Stimulated activated effector memory CD8-positive, alpha-beta T cell treated with anti-CD3 and anti-CD28 coated beads, Interleukin-12 subunit alpha, Interleukin-12 subunit beta, amount 100 ng/mL, for 72 hours (primary cell): Measurements from ENCODE around the gene ROCK2.
"Not testable (repeated sequence)": the region's sequence is repeated elsewhere in the genome, so short reads cannot be mapped to it uniquely, and the experiment has no call there.

Experiments used
- ATAC-seq: fragments of 150-1000 bp; cut with Tn5 transposase; 2 replicates; pipeline ENCODE4 v1.10.0; 2021
- DNase-seq, 2 donors: peaks; one replicate each; pipeline ENCODE4 v3.0.0; 2021 to 2022; ENCODE audit warnings: low spot score in 2 of 2
- H3K27ac Mint-ChIP-seq: one replicate; pipeline ENCODE4 v1.8.0; 2022; ENCODE audit warnings: mild to moderate bottlenecking, mixed read lengths
- H3K36me3 Mint-ChIP-seq: one replicate; pipeline ENCODE4 v1.8.0; 2022; ENCODE audit warnings: mild to moderate bottlenecking, mixed read lengths
- H3K4me1 Mint-ChIP-seq: one replicate; pipeline ENCODE4 v1.8.0; 2022; ENCODE audit warnings: mixed read lengths
- H3K4me3 Mint-ChIP-seq: one replicate; pipeline ENCODE4 v1.8.0; 2022; ENCODE audit warnings: mild to moderate bottlenecking, mixed read lengths
- H3K9me3 Mint-ChIP-seq: one replicate; pipeline ENCODE4 v1.8.0; 2022; ENCODE audit warnings: mixed read lengths

ROCK2 gene

GRCh38 chr2:11236335-11236734 is 108.1 kb downstream of the ROCK2 start:
- DNase-seq = no peak
- H3K36me3 Mint-ChIP-seq = peaks cover 11% of the 10 kb centered on the region
- no peaks in the 10 kb centered on the region for H3K9me3 Mint-ChIP-seq
- H3K4me3 Mint-ChIP-seq = no peak overlapping the region
- no peak for ATAC-seq
- peaks cover 17% of the 10 kb centered on the region for H3K4me1 Mint-ChIP-seq
- H3K27ac Mint-ChIP-seq = peak overlapping the region; percentile 60

DNA sequence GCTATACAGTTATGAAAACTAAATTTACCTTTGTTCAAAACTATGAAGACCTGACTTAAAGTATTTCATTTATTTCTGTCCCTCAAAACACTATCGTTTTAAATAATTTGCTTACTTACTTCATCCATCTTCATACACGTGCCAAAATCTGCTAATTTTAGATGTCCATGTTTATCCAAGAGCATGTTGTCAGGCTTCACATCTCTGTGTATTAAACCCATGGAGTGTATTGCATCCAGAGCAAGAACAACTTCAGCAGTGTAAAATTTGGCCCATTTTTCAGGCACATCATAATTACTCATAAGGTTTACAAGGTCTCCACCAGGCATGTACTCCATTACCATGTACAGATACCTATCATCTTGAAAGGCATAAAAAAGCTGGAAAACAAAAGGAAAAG is 108.9 kb downstream of the ROCK2 start:
- Mint-ChIP-seq H3K27ac (no peak overlapping the region), H3K9me3 (no peaks in the 10 kb centered on the region), H3K4me3 (no peak overlapping the region), H3K36me3 (peaks cover 11% of the 10 kb centered on the region), H3K4me1 (peaks cover 17% of the 10 kb centered on the region)
- DNase-seq (no peak), ATAC-seq (no peak)

- peaks cover 17% of the 10 kb centered on the region for H3K4me1 Mint-ChIP-seq
- H3K27ac Mint-ChIP-seq = no peak overlapping the region
- no peaks in the 10 kb centered on the region for H3K9me3 Mint-ChIP-seq
- DNase-seq (no peak), ATAC-seq (no peak)
- no peak overlapping the region for H3K4me3 Mint-ChIP-seq
- peaks cover 11% of the 10 kb centered on the region for H3K36me3 Mint-ChIP-seq
These were observed 110.1 kb downstream of the ROCK2 start for GRCh38 chr2:11234309-11234708.

DNA sequence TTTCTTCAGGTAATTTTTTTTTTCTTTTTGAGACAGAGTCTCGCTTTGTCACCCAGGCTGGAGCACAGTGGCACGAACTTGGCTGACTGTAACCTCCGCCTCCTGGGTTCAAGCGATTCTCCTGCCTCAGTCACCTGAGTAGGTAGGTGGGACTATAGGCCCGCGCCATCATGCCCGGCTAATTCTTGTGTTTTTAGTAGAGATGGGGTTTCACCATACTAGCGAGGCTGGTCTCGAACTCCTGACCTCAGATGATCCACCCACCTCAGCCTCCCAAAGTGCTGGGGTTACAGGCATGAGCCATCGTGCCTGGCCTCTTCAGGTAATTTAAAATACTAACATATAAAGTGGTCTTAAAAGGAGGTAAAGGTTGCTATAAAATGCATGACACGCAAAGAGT is 113.2 kb downstream of the ROCK2 start:
- not testable (repeated sequence) for H3K4me3 Mint-ChIP-seq, H3K4me1 Mint-ChIP-seq, ATAC-seq, H3K27ac Mint-ChIP-seq, H3K9me3 Mint-ChIP-seq, DNase-seq
- H3K36me3 Mint-ChIP-seq = peaks cover 18% of the 10 kb centered on the region

DNA sequence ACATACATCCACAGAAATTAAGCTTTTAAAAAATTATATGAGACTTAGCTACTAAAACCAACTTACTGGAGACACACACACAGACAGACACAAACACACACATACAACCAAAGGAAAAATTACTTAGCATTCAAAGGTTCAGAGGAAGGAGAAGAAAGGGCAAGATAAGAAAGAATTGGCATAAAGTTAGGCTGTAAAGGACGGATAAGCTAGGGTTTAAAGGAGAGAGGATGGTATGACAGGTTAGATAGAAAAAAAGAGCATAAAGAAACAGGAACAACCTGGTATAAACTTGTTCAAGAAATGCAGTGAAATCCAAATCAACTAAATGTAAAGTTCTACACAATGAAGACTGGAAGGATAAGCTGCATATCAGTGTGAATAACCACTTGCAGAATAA is 115.7 kb downstream of the ROCK2 start:
- no peak for ATAC-seq
- no peaks in the 10 kb centered on the region for H3K9me3 Mint-ChIP-seq

GRCh38 chr2:11227595-11227994 is 116.8 kb downstream of the ROCK2 start:
- no peaks in the 10 kb centered on the region for H3K4me1 Mint-ChIP-seq
- H3K36me3 Mint-ChIP-seq = peaks cover 16% of the 10 kb centered on the region
- ATAC-seq = no peak
- no peak overlapping the region for H3K27ac Mint-ChIP-seq
- H3K9me3 Mint-ChIP-seq = no peaks in the 10 kb centered on the region
- no peak overlapping the region for H3K4me3 Mint-ChIP-seq
- no peak for DNase-seq

More for the DNA sequence above, 115.7 kb downstream of the ROCK2 start:
- no peak for DNase-seq
- Mint-ChIP-seq H3K4me3 (no peak overlapping the region), H3K4me1 (no peaks in the 10 kb centered on the region), H3K27ac (no peak overlapping the region), H3K36me3 (peaks cover 9% of the 10 kb centered on the region)

DNA sequence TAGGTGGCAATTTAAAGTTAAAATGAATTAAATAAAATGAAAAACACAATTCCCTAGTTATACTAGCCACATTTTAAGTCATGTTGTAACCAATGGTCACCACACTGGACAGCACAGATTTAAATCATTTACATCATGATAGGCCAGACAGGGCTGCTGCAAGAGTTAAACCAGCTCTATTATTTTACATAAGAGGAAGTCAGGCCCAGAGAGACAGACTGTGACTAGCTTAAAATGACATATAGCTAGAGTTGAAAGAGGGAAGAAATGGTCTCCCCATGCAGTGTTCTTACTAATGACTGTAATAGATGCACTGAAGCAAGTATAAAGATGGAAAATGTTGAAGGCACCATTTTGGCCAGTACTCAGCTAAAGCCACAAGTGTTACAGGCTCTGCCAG is 119.5 kb downstream of the ROCK2 start:
- H3K9me3 Mint-ChIP-seq = no peaks in the 10 kb centered on the region
- DNase-seq (no peak), ATAC-seq (no peak)
- peaks cover 27% of the 10 kb centered on the region for H3K36me3 Mint-ChIP-seq
- no peak overlapping the region for H3K27ac Mint-ChIP-seq
- H3K4me3 Mint-ChIP-seq = no peak overlapping the region
- H3K4me1 Mint-ChIP-seq = no peaks in the 10 kb centered on the region

- Mint-ChIP-seq H3K27ac (no peak overlapping the region), H3K4me1 (no peaks in the 10 kb centered on the region), H3K9me3 (no peaks in the 10 kb centered on the region), H3K36me3 (peaks cover 42% of the 10 kb centered on the region), H3K4me3 (no peak overlapping the region)
- no peak for DNase-seq
- ATAC-seq = no peak
These were observed 121.6 kb downstream of the ROCK2 start for GRCh38 chr2:11222845-11223244.

DNA sequence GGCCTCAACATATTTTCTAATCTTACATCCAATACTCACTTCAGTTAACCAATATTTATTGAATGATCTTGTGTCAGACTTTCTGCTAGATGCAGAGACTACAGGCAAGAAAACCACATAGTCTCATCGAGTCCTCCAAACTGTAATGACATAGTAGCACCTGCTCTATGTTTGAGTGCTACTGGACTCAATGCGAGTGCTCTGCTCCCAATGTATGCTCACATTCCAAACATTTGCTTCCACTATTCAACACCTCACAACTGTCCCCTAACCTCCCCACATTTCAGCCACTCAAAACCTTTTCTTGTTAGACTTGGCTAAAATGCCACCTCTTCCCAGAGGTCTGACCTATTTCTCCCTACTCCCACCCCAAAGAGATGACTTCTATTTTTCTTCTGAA is 124.0 kb downstream of the ROCK2 start:
- DNase-seq (no peak), ATAC-seq (no peak)
- Mint-ChIP-seq H3K4me1 (no peaks in the 10 kb centered on the region), H3K9me3 (no peaks in the 10 kb centered on the region), H3K4me3 (no peak overlapping the region), H3K36me3 (peaks cover 57% of the 10 kb centered on the region), H3K27ac (no peak overlapping the region)

DNA sequence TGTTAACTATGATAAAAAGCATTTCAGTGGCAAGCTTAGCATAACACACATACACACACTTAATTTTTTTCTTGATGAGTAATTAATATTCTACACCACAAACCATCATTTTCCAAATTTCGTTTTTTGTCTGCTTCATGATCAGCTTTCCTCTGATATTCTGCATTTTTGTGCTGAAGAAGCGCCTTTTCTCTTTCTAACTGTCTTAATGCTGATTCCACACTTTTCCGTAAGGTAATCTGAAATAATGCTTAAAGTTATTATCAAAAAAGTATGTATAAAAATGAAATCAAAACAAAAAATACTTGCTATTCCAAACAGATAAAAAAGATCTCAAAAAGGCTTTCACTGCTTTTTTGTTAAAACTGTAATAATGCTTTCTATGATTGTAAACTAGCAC is 129.0 kb downstream of the ROCK2 start:
- ATAC-seq (no peak), DNase-seq (no peak)
- Mint-ChIP-seq H3K9me3 (no peaks in the 10 kb centered on the region), H3K4me3 (no peak overlapping the region), H3K27ac (no peak overlapping the region), H3K36me3 (peaks cover 88% of the 10 kb centered on the region), H3K4me1 (no peaks in the 10 kb centered on the region)

GRCh38 chr2:11214770-11215169 is 129.7 kb downstream of the ROCK2 start:
- no peaks in the 10 kb centered on the region for H3K9me3 Mint-ChIP-seq
- no peak overlapping the region for H3K4me3 Mint-ChIP-seq
- H3K27ac Mint-ChIP-seq = no peak overlapping the region
- DNase-seq (no peak), ATAC-seq (no peak)
- no peaks in the 10 kb centered on the region for H3K4me1 Mint-ChIP-seq
- peaks cover 81% of the 10 kb centered on the region for H3K36me3 Mint-ChIP-seq

GRCh38 chr2:11213975-11214374 is 130.5 kb downstream of the ROCK2 start:
- H3K36me3 Mint-ChIP-seq = peaks cover 74% of the 10 kb centered on the region

DNA sequence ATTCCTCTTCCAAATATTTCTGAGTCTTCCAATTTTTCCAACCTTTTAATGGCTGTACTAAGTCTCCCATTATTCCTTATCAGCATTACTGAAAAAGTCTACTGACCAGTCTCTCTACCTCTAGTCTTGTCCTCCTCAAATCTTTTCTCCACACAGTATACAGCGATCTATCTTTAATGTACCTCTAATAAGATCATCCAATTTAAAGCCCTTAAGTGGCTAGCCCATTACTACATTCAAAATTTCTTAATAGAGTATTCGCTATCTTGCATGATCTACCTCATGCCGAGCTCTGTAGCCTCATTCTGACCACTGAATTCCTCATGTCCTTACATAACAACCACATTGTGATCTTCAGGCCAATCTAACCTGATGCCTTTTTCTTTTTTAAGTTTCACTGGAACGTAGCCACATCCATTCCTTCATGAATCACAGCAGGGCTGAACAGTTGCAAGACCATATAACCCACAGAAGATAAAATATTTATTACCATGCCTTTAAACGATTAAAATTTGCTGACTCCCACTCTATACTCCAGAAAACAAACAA is 131.3 kb downstream of the ROCK2 start:
- no peak overlapping the region for H3K4me3 Mint-ChIP-seq
- peaks cover 75% of the 10 kb centered on the region for H3K36me3 Mint-ChIP-seq
- no peak for DNase-seq
- no peaks in the 10 kb centered on the region for H3K4me1 Mint-ChIP-seq
- no peak for ATAC-seq
- no peak overlapping the region for H3K27ac Mint-ChIP-seq
- no peaks in the 10 kb centered on the region for H3K9me3 Mint-ChIP-seq

More at GRCh38 chr2:11213975-11214374, 130.5 kb downstream of the ROCK2 start:
- Mint-ChIP-seq H3K27ac (no peak overlapping the region), H3K4me3 (no peak overlapping the region), H3K4me1 (no peaks in the 10 kb centered on the region), H3K9me3 (no peaks in the 10 kb centered on the region)
- DNase-seq = no peak
- no peak for ATAC-seq

DNA sequence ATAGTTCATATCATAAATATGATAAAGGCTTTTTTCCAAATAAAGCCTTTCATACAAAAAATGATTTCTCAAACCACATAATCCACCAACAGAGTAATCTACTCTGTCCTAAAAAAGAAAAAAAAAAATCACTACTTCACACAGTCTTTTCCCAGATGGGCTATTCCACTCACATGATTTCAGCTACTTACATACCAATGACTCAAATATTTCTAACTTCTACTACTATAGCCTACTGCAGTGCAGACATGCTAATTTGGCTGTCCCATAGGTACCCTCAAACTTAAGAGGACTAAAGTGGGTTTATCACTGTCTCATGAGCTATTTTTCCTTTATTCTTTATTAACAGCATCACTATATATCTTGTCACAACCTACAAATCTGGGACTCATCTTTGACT is 131.8 kb downstream of the ROCK2 start:
- Mint-ChIP-seq H3K27ac (no peak overlapping the region), H3K9me3 (no peaks in the 10 kb centered on the region), H3K4me3 (no peak overlapping the region), H3K36me3 (peaks cover 75% of the 10 kb centered on the region), H3K4me1 (no peaks in the 10 kb centered on the region)
- DNase-seq (no peak), ATAC-seq (no peak)

- ATAC-seq = no peak
- no peaks in the 10 kb centered on the region for H3K9me3 Mint-ChIP-seq
- DNase-seq = no peak
- H3K36me3 Mint-ChIP-seq = peaks cover 50% of the 10 kb centered on the region
- peaks cover 22% of the 10 kb centered on the region for H3K4me1 Mint-ChIP-seq
- no peak overlapping the region for H3K4me3 Mint-ChIP-seq
- H3K27ac Mint-ChIP-seq = no peak overlapping the region
These were observed 136.4 kb downstream of the ROCK2 start for GRCh38 chr2:11208083-11208482.

DNA sequence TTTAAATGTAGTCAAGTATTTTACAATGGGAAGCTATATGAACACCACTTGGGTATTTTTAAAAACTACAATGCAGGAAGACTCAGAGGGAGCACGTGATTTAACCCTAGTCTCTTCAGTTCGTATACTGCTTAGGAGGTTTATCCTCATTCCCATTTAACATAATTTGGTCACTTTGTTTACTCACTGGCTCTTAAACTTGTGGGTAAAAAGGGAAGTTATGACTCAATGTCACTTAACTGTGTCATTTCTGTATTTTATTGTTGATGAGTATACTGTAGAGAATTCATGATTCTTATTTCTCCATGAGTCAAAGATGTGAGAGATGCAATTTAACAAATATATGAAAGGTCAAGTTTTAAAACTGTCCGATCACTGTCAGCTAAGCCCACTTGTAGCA is 141.0 kb downstream of the ROCK2 start:
- DNase-seq = no peak
- H3K4me3 Mint-ChIP-seq = peak overlapping the region; percentile 19
- H3K36me3 Mint-ChIP-seq = peaks cover 68% of the 10 kb centered on the region
- ATAC-seq = peak; percentile 99
- peaks cover 28% of the 10 kb centered on the region for H3K4me1 Mint-ChIP-seq
- H3K27ac Mint-ChIP-seq = peak overlapping the region; percentile 75
- H3K9me3 Mint-ChIP-seq = no peaks in the 10 kb centered on the region

GRCh38 chr2:11201969-11202368 is 142.5 kb downstream of the ROCK2 start:
- H3K36me3 Mint-ChIP-seq = peaks cover 68% of the 10 kb centered on the region
- H3K4me1 Mint-ChIP-seq = peaks cover 28% of the 10 kb centered on the region
- DNase-seq (no peak), ATAC-seq (no peak)
- H3K4me3 Mint-ChIP-seq = no peak overlapping the region
- H3K27ac Mint-ChIP-seq = no peak overlapping the region
- H3K9me3 Mint-ChIP-seq = no peaks in the 10 kb centered on the region
